GM19324 (cell line): ENCODE data around the gene MYO1E.
"Not testable (repeated sequence)": the region's sequence is repeated elsewhere in the genome, so short reads cannot be mapped to it uniquely, and the experiment has no call there.

Source experiments
- ATAC-seq: cut with Tn5 transposase; IDR thresholded peaks from one replicate; pipeline ENCODE4 v1.9.1; 2021; ENCODE audit warnings: mild to moderate bottlenecking, moderate library complexity; ENCODE audit not compliant: unreplicated experiment, low FRiP score

The MYO1E gene

GRCh38 chr15:59388670-59389069 is 16.0 kb upstream of the MYO1E start:
- ATAC-seq = no peak

GRCh38 chr15:59387196-59387878 is 14.7 kb upstream of the MYO1E start:
- not testable (repeated sequence) for ATAC-seq

GRCh38 chr15:59385171-59385570 is 12.5 kb upstream of the MYO1E start:
- no peak for ATAC-seq

- no peak for ATAC-seq
These were observed 11.8 kb upstream of the MYO1E start for GRCh38 chr15:59384507-59384906.

- no peak for ATAC-seq
These were observed 8.4 kb upstream of the MYO1E start for GRCh38 chr15:59380902-59381610.

GRCh38 chr15:59379531-59379930 is 6.9 kb upstream of the MYO1E start:
- ATAC-seq = no peak

- ATAC-seq = no peak
These were observed 6.2 kb upstream of the MYO1E start for GRCh38 chr15:59378855-59379254.

- ATAC-seq = no peak
These were observed 5.3 kb upstream of the MYO1E start for GRCh38 chr15:59377924-59378323.

GRCh38 chr15:59376733-59377132 is 4.1 kb upstream of the MYO1E start:
- no peak for ATAC-seq

GRCh38 chr15:59373215-59373614 is 544 bp upstream of the MYO1E start:
- no peak for ATAC-seq

- peak; percentile 49 for ATAC-seq
These were observed 966 bp downstream of the MYO1E start for GRCh38 chr15:59371458-59372351.

- no peak for ATAC-seq
These were observed 3.1 kb downstream of the MYO1E start for GRCh38 chr15:59369597-59369996.

GRCh38 chr15:59367022-59367451 is 5.6 kb downstream of the MYO1E start:
- ATAC-seq = no peak

- no peak for ATAC-seq
These were observed 6.2 kb downstream of the MYO1E start for GRCh38 chr15:59366333-59367021.

GRCh38 chr15:59364248-59364647 is 8.4 kb downstream of the MYO1E start:
- ATAC-seq = no peak

GRCh38 chr15:59362331-59362730 is 10.3 kb downstream of the MYO1E start:
- no peak for ATAC-seq

GRCh38 chr15:59360896-59361295 is 11.8 kb downstream of the MYO1E start:
- ATAC-seq = no peak

- no peak for ATAC-seq
These were observed 12.4 kb downstream of the MYO1E start for GRCh38 chr15:59360305-59360704.

GRCh38 chr15:59355730-59356129 is 16.9 kb downstream of the MYO1E start:
- ATAC-seq = no peak

GRCh38 chr15:59354417-59355031 is 18.1 kb downstream of the MYO1E start:
- ATAC-seq = no peak
